ENCODE data around the gene MRPL55.

MRPL55 gene

DNA sequence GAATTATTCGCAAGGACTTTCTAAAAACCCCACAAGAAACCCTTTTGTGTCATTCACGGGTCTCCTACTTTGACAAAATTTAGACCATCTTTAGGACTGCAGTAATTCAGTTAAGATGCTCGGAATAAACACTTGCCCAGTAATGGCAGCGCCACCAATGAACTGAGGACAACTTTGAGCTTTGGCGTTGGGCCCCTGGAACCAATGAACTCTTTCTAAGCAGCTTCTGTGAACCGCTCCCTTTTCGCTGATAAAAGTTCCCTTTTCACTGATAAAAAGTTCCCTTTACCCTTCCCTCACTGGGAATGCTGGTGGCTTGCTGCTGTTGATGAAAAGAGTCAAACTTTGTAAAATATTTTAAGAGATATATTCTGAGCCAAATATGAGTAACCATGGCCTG is 1.5 kb upstream of the MRPL55 start:
- Mint-ChIP-seq H3K4me1 (peaks cover 13% of the 10 kb centered on the region), H3K9me3 (no peaks in the 10 kb centered on the region), H3K27ac (peak overlapping the region; percentile 77 to 96 (median 96)), H3K27me3 (ENCODE audit: low read depth) (peaks cover 4% of the 10 kb centered on the region), H3K4me3 (peak overlapping the region in 2 of 3 experiments; percentile 90 to 95), H3K36me3 (ENCODE audit: low read depth) (peaks cover 9% of the 10 kb centered on the region)
- TF ChIP-seq, protein P1, sequence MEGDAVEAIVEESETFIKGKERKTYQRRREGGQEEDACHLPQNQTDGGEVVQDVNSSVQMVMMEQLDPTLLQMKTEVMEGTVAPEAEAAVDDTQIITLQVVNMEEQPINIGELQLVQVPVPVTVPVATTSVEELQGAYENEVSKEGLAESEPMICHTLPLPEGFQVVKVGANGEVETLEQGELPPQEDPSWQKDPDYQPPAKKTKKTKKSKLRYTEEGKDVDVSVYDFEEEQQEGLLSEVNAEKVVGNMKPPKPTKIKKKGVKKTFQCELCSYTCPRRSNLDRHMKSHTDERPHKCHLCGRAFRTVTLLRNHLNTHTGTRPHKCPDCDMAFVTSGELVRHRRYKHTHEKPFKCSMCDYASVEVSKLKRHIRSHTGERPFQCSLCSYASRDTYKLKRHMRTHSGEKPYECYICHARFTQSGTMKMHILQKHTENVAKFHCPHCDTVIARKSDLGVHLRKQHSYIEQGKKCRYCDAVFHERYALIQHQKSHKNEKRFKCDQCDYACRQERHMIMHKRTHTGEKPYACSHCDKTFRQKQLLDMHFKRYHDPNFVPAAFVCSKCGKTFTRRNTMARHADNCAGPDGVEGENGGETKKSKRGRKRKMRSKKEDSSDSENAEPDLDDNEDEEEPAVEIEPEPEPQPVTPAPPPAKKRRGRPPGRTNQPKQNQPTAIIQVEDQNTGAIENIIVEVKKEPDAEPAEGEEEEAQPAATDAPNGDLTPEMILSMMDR (IDR thresholded peaks at IDR 0.05; ENCODE audit: unreplicated experiment in 3 of 3), result no peak

DNA sequence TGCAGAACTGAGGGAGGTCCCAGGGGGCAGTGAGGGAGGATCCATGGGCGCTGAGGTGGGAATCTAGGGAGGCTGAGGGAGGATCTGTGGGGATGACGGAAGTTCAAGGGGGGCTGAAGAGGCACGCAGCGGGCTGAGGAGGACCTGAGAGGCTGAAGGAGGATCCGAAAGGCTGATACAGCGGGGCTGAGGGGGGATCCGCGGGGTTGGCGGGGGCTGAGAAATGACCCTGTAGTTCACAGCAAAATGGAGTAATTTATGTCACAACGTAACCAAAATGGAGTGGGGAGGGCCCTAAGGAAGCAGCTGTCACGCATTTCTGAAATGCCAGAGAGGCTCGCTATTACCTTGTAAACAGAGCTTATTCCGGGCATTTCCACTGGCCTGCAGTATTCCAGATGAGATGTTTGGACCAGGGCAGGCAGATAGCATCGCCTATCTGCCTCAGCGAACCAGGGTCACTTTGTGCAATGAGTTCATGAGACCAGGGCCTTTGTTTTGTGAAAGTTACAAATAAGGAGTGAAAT is 926 bp upstream of the MRPL55 start:
- Mint-ChIP-seq H3K9me3 (no peaks in the 10 kb centered on the region), H3K36me3 (ENCODE audit: low read depth) (peaks cover 9% of the 10 kb centered on the region), H3K4me1 (peaks cover 13% of the 10 kb centered on the region), H3K27me3 (ENCODE audit: low read depth) (peaks cover under 1% of the 10 kb centered on the region), H3K4me3 (peak overlapping the region; percentile 90 to 98 (median 95)), H3K27ac (peak overlapping the region; percentile 77 to 96 (median 96))
- TF ChIP-seq, protein P1 (IDR thresholded peaks at IDR 0.05; ENCODE audit: unreplicated experiment in 3 of 3), result no peak

DNA sequence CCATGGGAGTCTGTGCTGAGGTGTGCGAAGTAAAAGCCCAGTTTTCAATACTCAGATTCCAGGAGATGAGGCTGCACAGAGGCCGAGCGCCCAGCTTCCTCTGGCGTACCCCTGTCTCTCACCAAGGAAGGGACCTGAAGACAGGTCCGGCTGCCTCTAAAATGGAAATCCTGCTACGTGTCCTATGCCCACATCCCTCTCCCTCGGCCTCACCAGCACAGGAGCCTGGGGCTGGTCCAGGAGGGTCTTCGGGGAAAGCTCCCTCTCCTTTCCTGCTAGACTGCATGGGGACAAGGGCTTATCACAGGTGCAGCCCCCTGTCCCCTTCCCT is 392 bp downstream of the MRPL55 start:
- Mint-ChIP-seq H3K4me3 (peak overlapping the region; percentile 90 to 98 (median 95)), H3K9me3 (no peaks in the 10 kb centered on the region), H3K4me1 (peaks cover 19% of the 10 kb centered on the region), H3K36me3 (ENCODE audit: low read depth) (peaks cover 9% of the 10 kb centered on the region), H3K27me3 (ENCODE audit: low read depth) (no peaks in the 10 kb centered on the region), H3K27ac (peak overlapping the region in 2 of 3 experiments; percentile 77 to 96)
- TF ChIP-seq, protein P1 (IDR thresholded peaks at IDR 0.05; ENCODE audit: unreplicated experiment in 3 of 3), result no peak

DNA sequence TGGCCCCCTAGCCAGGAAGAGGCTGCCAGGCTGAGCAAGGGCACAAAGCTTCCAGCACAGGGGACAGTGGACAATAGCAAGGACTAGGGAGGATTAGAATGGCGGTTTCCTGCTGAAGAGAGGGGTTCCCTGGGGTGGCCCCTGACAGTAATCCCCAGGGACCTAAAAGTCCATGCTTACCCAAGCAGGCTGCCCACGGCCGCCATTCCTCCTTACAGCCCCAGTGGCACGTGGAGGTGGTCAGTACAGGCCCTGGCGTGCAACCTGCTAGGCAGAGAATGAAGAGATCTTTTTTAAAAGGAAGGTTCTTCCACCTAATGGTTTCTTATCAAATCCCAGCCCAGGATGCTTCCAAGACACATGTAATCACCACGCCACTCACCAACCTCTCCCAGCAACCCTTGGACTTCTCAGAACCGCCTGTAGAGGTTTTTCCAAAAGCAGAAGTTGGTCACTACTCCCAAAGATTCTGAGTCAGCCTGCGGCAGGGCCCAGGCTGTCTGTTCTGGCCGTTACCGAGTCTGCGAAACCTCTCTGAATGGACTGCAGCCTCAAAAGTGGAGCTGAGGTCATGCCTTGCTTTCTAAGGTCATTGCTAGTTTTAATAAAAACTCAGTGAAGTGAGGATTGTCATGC is 926 bp downstream of the MRPL55 start:
- Mint-ChIP-seq H3K4me3 (peak overlapping the region; percentile 90 to 98 (median 95)), H3K27ac (peak overlapping the region in 1 of 3 experiments; percentile 46), H3K27me3 (ENCODE audit: low read depth) (no peaks in the 10 kb centered on the region), H3K9me3 (no peaks in the 10 kb centered on the region), H3K36me3 (ENCODE audit: low read depth) (peaks cover 9% of the 10 kb centered on the region), H3K4me1 (peaks cover 22% of the 10 kb centered on the region)
- TF ChIP-seq, protein P1 (IDR thresholded peaks at IDR 0.05; ENCODE audit: unreplicated experiment in 3 of 3), result no peak

DNA sequence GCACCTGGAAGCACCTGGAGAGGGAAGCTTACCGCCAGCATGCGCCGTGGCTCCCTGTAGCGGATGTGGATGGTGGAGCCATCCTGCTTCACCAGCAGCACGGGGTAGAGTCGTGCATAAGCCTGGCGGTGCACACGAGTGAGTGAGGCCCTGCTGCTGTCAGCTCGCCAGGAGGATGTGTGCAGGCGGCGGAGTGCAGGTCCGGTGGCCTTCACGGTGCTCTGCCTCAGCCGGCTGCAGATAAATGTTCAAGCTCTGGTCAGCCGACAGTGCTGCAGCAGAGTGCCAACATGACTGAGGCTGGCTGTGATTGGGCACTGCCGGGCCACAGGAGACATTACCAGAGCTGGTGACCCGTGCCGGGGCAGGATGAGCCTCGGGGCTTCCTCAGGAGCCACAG is 1.5 kb downstream of the MRPL55 start:
- no peaks in the 10 kb centered on the region for H3K9me3 Mint-ChIP-seq
- no peak overlapping the region for H3K27ac Mint-ChIP-seq
- peaks cover 24% of the 10 kb centered on the region for H3K4me1 Mint-ChIP-seq
- TF ChIP-seq, protein P1 (IDR thresholded peaks at IDR 0.05; ENCODE audit: unreplicated experiment in 3 of 3), result no peak
- H3K4me3 Mint-ChIP-seq, result peak overlapping the region; percentile 90 to 98 (median 95)
- H3K27me3 Mint-ChIP-seq (ENCODE audit: low read depth), result no peaks in the 10 kb centered on the region
- peaks cover 9% of the 10 kb centered on the region for H3K36me3 Mint-ChIP-seq (ENCODE audit: low read depth)

DNA sequence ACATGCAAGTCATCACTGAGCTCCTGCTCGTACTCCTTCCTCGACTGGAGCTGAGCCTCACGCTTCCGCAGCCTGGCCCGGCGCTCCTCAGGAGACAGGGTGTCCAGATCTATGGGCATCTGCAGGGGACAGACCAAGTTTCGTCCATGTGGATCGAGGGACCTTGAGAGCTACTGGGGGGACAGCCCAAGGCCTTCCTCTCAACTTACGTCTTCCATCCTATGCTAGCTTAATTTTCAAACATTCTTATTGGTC is 2.4 kb downstream of the MRPL55 start:
- H3K9me3 Mint-ChIP-seq, result no peaks in the 10 kb centered on the region
- H3K4me1 Mint-ChIP-seq, result peaks cover 24% of the 10 kb centered on the region
- no peaks in the 10 kb centered on the region for H3K27me3 Mint-ChIP-seq (ENCODE audit: low read depth)
- H3K36me3 Mint-ChIP-seq (ENCODE audit: low read depth), result peaks cover 9% of the 10 kb centered on the region
- H3K4me3 Mint-ChIP-seq, result peak overlapping the region; percentile 45 to 77 (median 76)
- H3K27ac Mint-ChIP-seq, result no peak overlapping the region
- TF ChIP-seq, protein P1 (IDR thresholded peaks at IDR 0.05; ENCODE audit: unreplicated experiment in 3 of 3), result no peak

All from nephron (organoid).